ENCODE data around the gene PPIF. TPM values are rescaled to one million over a fixed set of nuclear protein-coding genes. Genes with fewer than 3 reads are reported as not detected.
"Not testable (repeated sequence)": the region's sequence is repeated elsewhere in the genome, so short reads cannot be mapped to it uniquely, and the experiment has no call there.

PPIF gene
- total and polyA plus RNA-seq, 4 donors: 9.0 to 21.2 (median 14.0) TPM

GRCh38 chr10:79327090-79327457 is 20.2 kb upstream of the PPIF start:
- no peak for ATAC-seq (ENCODE audit: low FRiP score)
- H3K27ac ChIP-seq (ENCODE audit: low read depth in 1 of 2, low read length in 2 of 2): no peak overlapping the region
- intact Hi-C loops (cut with DNase I): no loop called here

GRCh38 chr10:79328147-79328701 is 19.0 kb upstream of the PPIF start:
- no peak for ATAC-seq (ENCODE audit: low FRiP score)
- H3K27ac ChIP-seq (ENCODE audit: low read depth in 1 of 2, low read length in 2 of 2): no peak overlapping the region
- WGBS, 2 donors: 87 to 98% methylated on average over 6 of the region's 6 CpGs
- H3K4me3 ChIP-seq (ENCODE audit: low read length in 2 of 2): no peak overlapping the region
- H3K27me3 ChIP-seq (ENCODE audit: control insufficient read depth in 1 of 2, insufficient read depth in 2 of 2, low read length in 1 of 2): no peaks in the 10 kb centered on the region
- no peaks in the 10 kb centered on the region for H3K9me3 ChIP-seq (ENCODE audit: control insufficient read depth, low read length)
- no peaks in the 10 kb centered on the region for H3K36me3 ChIP-seq (ENCODE audit: control insufficient read depth in 1 of 2, insufficient read depth in 2 of 2, low read length in 1 of 2)
- peak in 1 of 2 donors; percentile 42 for DNase-seq
- intact Hi-C loops (cut with DNase I): no loop called here
- no peaks in the 10 kb centered on the region for H3K4me1 ChIP-seq (ENCODE audit: control insufficient read depth in 1 of 2, insufficient read depth in 2 of 2, low read length in 2 of 2)

More at GRCh38 chr10:79327090-79327457, 20.2 kb upstream of the PPIF start:
- H3K4me3 ChIP-seq (ENCODE audit: low read length in 2 of 2): no peak overlapping the region
- peak in 1 of 2 donors; percentile 44 for DNase-seq
- no peaks in the 10 kb centered on the region for H3K9me3 ChIP-seq (ENCODE audit: control insufficient read depth, low read length)
- WGBS, 2 donors: 94% methylated on average over 8 of the region's 8 CpGs
- H3K4me1 ChIP-seq (ENCODE audit: control insufficient read depth in 1 of 2, insufficient read depth in 2 of 2, low read length in 2 of 2): no peaks in the 10 kb centered on the region
- H3K27me3 ChIP-seq (ENCODE audit: control insufficient read depth in 1 of 2, insufficient read depth in 2 of 2, low read length in 1 of 2): no peaks in the 10 kb centered on the region
- H3K36me3 ChIP-seq (ENCODE audit: control insufficient read depth in 1 of 2, insufficient read depth in 2 of 2, low read length in 1 of 2): no peaks in the 10 kb centered on the region

GRCh38 chr10:79328737-79329504 is 18.3 kb upstream of the PPIF start:
- intact Hi-C loops (cut with DNase I): no loop called here
- Histone ChIP-seq H3K4me3 (ENCODE audit: low read length in 2 of 2) (no peak overlapping the region), H3K9me3 (ENCODE audit: control insufficient read depth, low read length) (no peaks in the 10 kb centered on the region), H3K27ac (ENCODE audit: low read depth in 1 of 2, low read length in 2 of 2) (no peak overlapping the region), H3K4me1 (ENCODE audit: control insufficient read depth in 1 of 2, insufficient read depth in 2 of 2, low read length in 2 of 2) (no peaks in the 10 kb centered on the region), H3K27me3 (ENCODE audit: control insufficient read depth in 1 of 2, insufficient read depth in 2 of 2, low read length in 1 of 2) (no peaks in the 10 kb centered on the region), H3K36me3 (ENCODE audit: control insufficient read depth in 1 of 2, insufficient read depth in 2 of 2, low read length in 1 of 2) (no peaks in the 10 kb centered on the region)
- ATAC-seq (ENCODE audit: low FRiP score) (no peak), DNase-seq (peak in 1 of 2 donors; percentile 64)
- whole genome bisulfite sequencing, 2 donors: 91 to 96% methylated on average over 14 of the region's 14 CpGs

- Histone ChIP-seq H3K27me3 (ENCODE audit: control insufficient read depth in 1 of 2, insufficient read depth in 2 of 2, low read length in 1 of 2) (no peaks in the 10 kb centered on the region), H3K9me3 (ENCODE audit: control insufficient read depth, low read length) (no peaks in the 10 kb centered on the region), H3K4me3 (ENCODE audit: low read length in 2 of 2) (no peak overlapping the region), H3K36me3 (ENCODE audit: control insufficient read depth in 1 of 2, insufficient read depth in 2 of 2, low read length in 1 of 2) (no peaks in the 10 kb centered on the region), H3K4me1 (ENCODE audit: control insufficient read depth in 1 of 2, insufficient read depth in 2 of 2, low read length in 2 of 2) (no peaks in the 10 kb centered on the region), H3K27ac (ENCODE audit: low read depth in 1 of 2, low read length in 2 of 2) (no peak overlapping the region)
- intact Hi-C loops (cut with DNase I): no loop called here
- peak in 1 of 2 donors; percentile 36 for DNase-seq
- no peak for ATAC-seq (ENCODE audit: low FRiP score)
- WGBS, 2 donors: 91 to 94% methylated on average over 9 of the region's 9 CpGs
These were observed 17.7 kb upstream of the PPIF start for GRCh38 chr10:79329529-79329928.

GRCh38 chr10:79331226-79331625 is 16.0 kb upstream of the PPIF start:
- ATAC-seq (ENCODE audit: low FRiP score) (no peak), DNase-seq (peak in 1 of 2 donors; percentile 55)
- intact Hi-C loops (cut with DNase I): no loop called here
- Histone ChIP-seq H3K4me3 (ENCODE audit: low read length in 2 of 2) (no peak overlapping the region), H3K27me3 (ENCODE audit: control insufficient read depth in 1 of 2, insufficient read depth in 2 of 2, low read length in 1 of 2) (no peaks in the 10 kb centered on the region), H3K4me1 (ENCODE audit: control insufficient read depth in 1 of 2, insufficient read depth in 2 of 2, low read length in 2 of 2) (no peaks in the 10 kb centered on the region), H3K9me3 (ENCODE audit: control insufficient read depth, low read length) (no peaks in the 10 kb centered on the region), H3K36me3 (ENCODE audit: control insufficient read depth in 1 of 2, insufficient read depth in 2 of 2, low read length in 1 of 2) (no peaks in the 10 kb centered on the region), H3K27ac (ENCODE audit: low read depth in 1 of 2, low read length in 2 of 2) (no peak overlapping the region)
- 89 to 93% methylated on average over 5 of the region's 5 CpGs for WGBS, 2 donors

GRCh38 chr10:79331709-79332108 is 15.6 kb upstream of the PPIF start:
- Histone ChIP-seq H3K36me3 (ENCODE audit: control insufficient read depth in 1 of 2, insufficient read depth in 2 of 2, low read length in 1 of 2) (no peaks in the 10 kb centered on the region), H3K4me1 (ENCODE audit: control insufficient read depth in 1 of 2, insufficient read depth in 2 of 2, low read length in 2 of 2) (no peaks in the 10 kb centered on the region), H3K4me3 (ENCODE audit: low read length in 2 of 2) (no peak overlapping the region), H3K9me3 (ENCODE audit: control insufficient read depth, low read length) (no peaks in the 10 kb centered on the region), H3K27ac (ENCODE audit: low read depth in 1 of 2, low read length in 2 of 2) (no peak overlapping the region), H3K27me3 (ENCODE audit: control insufficient read depth in 1 of 2, insufficient read depth in 2 of 2, low read length in 1 of 2) (no peaks in the 10 kb centered on the region)
- ATAC-seq (ENCODE audit: low FRiP score): no peak
- intact Hi-C loops (cut with DNase I): no loop called here
- WGBS, 2 donors: 81 to 88% methylated on average over 6 of the region's 6 CpGs
- DNase-seq: no peak

GRCh38 chr10:79332610-79333315 is 14.5 kb upstream of the PPIF start:
- H3K4me3 ChIP-seq (ENCODE audit: low read length in 2 of 2); DNase-seq; H3K9me3 ChIP-seq (ENCODE audit: control insufficient read depth, low read length); ATAC-seq (ENCODE audit: low FRiP score); intact Hi-C loops (cut with DNase I); H3K4me1 ChIP-seq (ENCODE audit: control insufficient read depth in 1 of 2, insufficient read depth in 2 of 2, low read length in 2 of 2); H3K36me3 ChIP-seq (ENCODE audit: control insufficient read depth in 1 of 2, insufficient read depth in 2 of 2, low read length in 1 of 2); H3K27ac ChIP-seq (ENCODE audit: low read depth in 1 of 2, low read length in 2 of 2); H3K27me3 ChIP-seq (ENCODE audit: control insufficient read depth in 1 of 2, insufficient read depth in 2 of 2, low read length in 1 of 2): not testable (repeated sequence)
- WGBS, 2 donors: 93 to 95% methylated on average over 2 to 4 of the region's 10 CpGs

- Histone ChIP-seq H3K36me3 (ENCODE audit: control insufficient read depth in 1 of 2, insufficient read depth in 2 of 2, low read length in 1 of 2) (no peaks in the 10 kb centered on the region), H3K27me3 (ENCODE audit: control insufficient read depth in 1 of 2, insufficient read depth in 2 of 2, low read length in 1 of 2) (no peaks in the 10 kb centered on the region), H3K4me3 (ENCODE audit: low read length in 2 of 2) (no peak overlapping the region), H3K27ac (ENCODE audit: low read depth in 1 of 2, low read length in 2 of 2) (no peak overlapping the region), H3K4me1 (ENCODE audit: control insufficient read depth in 1 of 2, insufficient read depth in 2 of 2, low read length in 2 of 2) (no peaks in the 10 kb centered on the region), H3K9me3 (ENCODE audit: control insufficient read depth, low read length) (no peaks in the 10 kb centered on the region)
- intact Hi-C loops (cut with DNase I): no loop called here
- 94 to 96% methylated on average over 2 of the region's 2 CpGs for WGBS, 2 donors
- ATAC-seq (ENCODE audit: low FRiP score): no peak
- DNase-seq: no peak
These were observed 13.8 kb upstream of the PPIF start for GRCh38 chr10:79333513-79333912.
